Measurements from ENCODE around the gene RRM1.

DNA sequence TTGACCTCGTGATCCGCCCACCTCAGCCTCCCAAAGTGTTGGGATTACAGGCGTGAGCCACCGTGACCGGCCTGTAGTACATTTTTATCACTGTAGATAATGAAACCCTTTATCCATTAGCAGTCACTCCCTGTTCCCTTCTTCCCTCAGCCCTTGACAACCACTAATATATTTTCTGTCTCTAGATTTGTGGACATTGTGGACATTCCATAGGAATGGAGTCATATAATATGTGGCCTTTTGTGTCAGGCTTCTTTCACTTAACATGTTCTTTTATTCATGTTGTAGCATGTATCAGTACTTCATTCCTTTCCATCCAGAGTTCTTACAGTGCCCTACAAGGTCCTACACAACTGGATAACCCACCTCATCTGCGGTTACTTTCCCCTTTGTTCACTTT lies 30.5 kb downstream of the RRM1 start:
- TF ChIP-seq CTCF (IDR thresholded peaks at IDR 0.05): no peak
- no peak for TF ChIP-seq POLR2A (IDR thresholded peaks at IDR 0.05)
- TF ChIP-seq EP300 (IDR thresholded peaks at IDR 0.05; ENCODE audit: low read depth): no peak
